T-helper 2 cell treated with Interferon-gamma antibody and Interleukin-4, amounts not matched to agents 100 ng/mL and 5 ng/mL, for 36 hours (primary cell): ENCODE measurements around the gene KCNJ16. TPM values are rescaled to one million over a fixed set of nuclear protein-coding genes. Genes with fewer than 3 reads are reported as not detected.

ENCODE experiments used
- intact Hi-C: fragments of 100-400 bp; cut with micrococcal nuclease; formaldehyde crosslinking; loops from one replicate; pipeline ENCODE4 v1.15.1; 2023
- total RNA-seq: library from RNA; stranded (reverse); gene quantifications from 2 replicates; pipeline ENCODE4 v1.2.3, GENCODE V29; 2022

Gene KCNJ16
- total RNA-seq, 1 donor from 2014 or later: not detected

DNA sequence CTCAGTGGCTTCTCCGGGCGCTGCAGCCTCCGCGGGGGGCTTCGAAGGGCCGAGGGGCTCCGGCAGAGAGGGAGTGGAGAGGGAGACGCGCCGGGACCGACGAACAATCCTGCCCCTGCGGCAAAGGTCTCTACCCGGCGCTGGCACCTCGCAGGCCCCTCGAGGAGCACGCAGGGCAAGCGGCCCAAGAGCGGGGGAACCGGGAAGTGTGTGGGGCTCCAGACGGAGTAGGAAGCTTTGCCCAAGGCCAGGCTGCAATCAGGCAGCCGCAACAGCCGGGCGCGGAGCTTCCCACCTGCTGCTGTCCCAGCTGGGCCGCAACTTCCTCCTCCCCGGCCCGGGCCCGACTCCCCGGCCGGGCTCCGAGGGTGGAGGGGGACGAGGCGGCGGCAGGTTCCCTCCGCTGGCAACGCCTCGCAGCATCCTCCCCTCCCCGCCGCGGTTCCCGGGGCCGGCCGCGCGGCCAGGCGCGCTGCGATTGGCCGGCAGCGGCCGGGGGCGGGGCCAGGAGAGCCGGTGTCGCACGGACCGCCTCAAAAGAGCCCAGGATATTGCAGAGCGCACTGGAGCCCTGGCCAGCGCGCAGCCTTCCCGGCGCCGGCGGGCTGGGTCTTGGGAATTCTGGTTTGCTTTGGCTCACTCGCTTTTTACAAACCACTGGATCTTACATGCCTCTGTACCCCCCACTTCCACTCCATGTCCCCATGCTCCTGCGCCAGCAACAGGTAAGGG lies 94.1 kb downstream of the KCNJ16 start, which contains the start of gene KCNJ2:
Gene KCNJ2 (plus strand): TSS at position 556 of the 732 bp plus-strand sequence. CDS start 5,508 bp downstream, outside the sequence.
- intact Hi-C loops: loop anchor here (1.0 to 10.0 kb wide), 2 partner anchors 600 to 844 kb away; partner anchors contain the start of gene ABCA5

DNA sequence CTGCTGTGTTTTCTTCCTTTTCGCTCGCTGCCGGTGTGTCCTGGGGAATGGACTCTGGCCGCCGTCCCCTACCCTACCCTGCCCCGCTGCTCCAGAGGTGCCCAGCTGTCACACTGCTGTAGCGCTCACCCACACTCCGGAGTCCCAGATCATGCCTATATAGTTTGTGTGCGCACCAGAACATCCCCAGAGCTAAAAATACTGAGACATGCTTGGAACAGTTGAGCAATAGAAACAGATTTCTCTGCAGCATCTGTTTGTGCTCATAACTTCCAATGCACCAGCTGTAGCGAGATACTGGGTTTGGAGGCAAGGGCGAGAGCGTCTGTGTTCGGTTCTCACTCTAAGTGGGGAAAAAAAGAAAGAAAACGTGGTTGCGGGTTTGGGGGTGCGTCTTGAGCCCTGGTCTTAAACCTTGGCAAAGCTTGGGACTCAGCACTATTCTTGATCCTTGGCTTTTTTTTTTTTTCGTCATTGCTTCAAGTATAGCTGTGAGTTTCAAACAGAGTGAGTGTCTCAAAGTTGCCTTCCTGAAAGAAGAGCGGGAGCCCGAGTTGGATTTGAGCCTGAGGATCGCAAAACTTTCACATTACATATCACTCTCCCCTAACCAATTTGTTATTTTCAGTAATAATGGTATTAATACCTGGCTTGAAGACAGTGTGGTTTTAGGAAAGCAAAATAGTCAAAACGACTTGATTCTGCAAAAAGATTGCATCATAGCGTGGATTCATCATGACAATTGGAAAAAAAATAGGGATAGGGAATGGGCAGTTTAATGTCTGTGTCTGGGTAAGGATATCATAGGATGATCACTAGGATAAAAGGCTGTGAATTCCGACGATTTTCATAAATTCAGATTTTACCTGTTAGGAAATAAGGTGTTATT lies 94.9 kb downstream of the KCNJ16 start:
- intact Hi-C loops: loop anchor here (10.0 kb wide), 1 partner anchor 845 kb away; the partner anchor contains the start of gene ABCA5

DNA sequence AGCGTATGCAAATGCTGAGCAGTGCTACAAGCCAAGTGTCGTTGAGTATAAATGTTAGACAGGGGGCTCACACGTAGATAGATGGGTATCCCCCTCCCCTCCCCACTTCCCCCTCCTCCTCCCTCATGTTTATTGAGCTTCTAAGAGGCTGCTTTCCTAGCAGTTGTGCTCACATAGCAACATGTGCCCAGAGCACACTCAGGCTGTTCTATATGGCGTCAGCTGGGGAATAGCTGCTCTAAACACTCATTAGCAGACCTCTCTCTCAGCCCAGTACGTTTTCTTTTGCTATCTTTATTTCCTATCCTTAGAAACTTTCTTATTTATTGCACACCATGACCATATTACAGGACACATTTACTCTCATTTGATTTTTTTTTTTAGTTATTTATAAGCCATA lies 96.1 kb downstream of the KCNJ16 start:
- intact Hi-C loops: no loop called here

GRCh38 chr17:70172449-70172848 lies 97.4 kb downstream of the KCNJ16 start:
- intact Hi-C loops: no loop called here

GRCh38 chr17:70172923-70173322 lies 97.9 kb downstream of the KCNJ16 start:
- intact Hi-C loops: no loop called here

DNA sequence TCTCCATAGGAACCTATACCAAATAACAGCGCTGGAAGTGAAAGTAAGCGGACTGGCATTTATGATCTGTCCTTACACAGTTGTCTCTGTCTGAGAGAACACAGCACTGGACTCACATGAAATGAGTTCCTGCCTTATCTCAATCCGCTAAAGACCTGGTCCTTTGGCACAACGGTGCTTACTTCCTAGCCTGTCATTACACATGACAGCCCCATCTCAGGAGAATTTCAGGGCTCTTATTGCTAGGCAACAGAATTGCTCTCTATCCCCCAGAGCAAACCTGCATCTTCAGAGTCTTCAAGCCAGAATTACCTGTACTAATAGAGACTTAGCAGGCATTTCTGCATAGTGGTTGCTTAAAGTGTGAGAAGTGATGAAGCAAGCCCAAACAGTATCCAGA lies 98.7 kb downstream of the KCNJ16 start:
- intact Hi-C loops: no loop called here

DNA sequence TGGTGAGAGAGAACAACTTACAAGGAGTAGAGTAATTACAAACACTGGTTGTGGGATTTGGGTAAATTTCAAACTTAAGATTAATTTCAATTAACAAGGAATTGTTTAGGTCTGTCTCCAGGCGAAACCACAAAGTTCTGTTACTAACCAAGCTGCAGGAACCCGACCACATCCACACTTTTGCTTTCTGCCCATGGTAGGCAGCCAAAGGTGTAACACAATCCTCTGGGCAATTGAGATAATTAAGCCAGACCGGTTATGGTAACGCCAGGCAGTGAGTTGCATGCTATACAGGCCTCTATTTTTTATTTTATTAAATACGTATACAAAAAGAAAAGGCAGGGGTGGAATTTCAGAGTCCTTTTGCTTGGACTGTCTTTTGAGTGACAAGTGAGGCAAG lies 106.4 kb downstream of the KCNJ16 start:
- intact Hi-C loops: no loop called here

DNA sequence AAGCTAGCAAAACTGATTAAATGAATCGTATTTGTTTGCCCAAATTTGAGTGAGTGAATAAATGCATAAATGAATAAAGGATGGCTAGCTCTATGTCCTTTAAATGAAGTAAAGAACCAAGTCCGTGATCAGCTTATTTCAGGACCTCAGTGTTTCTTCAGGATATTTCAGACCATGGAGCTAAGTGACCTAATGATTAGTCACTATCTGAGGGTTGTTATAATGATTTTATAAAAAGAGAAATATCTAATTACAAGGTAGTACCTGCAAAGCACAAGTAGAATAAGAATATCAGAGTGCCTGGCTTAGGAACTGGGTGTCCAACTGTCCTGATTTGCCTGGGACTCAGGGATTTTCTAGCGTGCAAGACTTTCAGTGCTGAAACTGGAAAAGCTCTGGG lies 106.8 kb downstream of the KCNJ16 start:
- intact Hi-C loops: no loop called here

DNA sequence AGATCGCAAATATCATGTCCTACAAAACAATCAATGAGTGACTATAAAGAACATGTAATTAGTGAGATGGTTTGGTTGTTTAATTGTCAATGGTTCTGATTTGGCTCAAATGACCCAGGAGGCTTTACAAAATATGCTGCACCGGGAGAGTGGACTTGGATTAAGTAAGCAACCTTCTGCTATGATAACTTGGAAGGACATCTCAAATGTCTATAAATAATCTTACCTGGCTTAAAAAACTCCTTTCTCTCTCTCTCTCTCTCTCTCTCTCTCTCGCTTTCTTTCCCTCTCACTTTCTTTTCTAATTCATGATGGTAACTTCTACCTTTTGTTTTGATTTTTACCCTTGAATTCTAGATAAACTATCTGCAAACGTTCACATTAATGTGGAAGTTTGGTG lies 108.5 kb downstream of the KCNJ16 start:
- intact Hi-C loops: no loop called here

DNA sequence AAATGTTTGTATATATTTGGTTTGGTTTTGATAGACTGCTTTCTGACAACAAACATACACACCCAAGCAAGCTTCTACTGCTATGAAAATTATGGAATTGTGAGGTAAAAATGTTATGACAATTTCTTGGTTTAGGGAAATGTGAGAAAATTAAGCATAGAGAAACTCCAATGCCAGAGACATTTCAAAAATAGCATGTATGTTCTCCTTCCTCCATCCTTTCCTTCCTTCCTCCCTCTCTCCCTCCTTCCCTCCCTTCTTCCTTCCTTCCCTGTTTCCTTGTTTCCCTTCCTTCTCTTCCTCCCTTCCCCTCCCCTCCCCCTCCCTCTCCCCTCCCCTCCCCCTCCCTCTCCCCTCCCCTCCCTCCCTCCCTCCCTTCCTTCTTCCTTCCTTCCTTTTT lies 109.2 kb downstream of the KCNJ16 start:
- intact Hi-C loops: no loop called here

DNA sequence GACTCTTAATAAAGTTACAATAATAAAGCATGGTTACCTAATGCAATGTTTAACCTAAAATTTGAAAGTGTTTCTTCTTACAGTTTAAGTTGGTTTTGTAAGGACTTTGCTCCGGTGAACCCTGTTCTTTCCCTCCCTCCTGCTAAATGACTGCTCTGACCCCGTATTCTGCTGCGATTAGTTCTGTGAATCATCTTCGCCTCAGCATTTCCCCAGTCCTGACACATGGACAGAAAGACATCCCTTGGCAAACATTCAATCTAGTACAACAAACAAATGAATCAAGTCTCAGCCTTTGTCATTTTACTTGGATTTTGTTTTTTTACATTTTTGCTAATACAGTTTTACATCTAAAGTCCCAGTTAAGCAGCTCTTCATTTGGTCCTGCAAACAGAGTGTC lies 109.7 kb downstream of the KCNJ16 start:
- intact Hi-C loops: no loop called here

Other genes starting within 250 kb of the KCNJ16 start
- 0.32 and 0.41 TPM in 2 replicates for gene KCNJ2, start 94.3 kb downstream of the KCNJ16 start, total RNA-seq